ENCODE data around the gene FAM3A. TPM values are rescaled to one million over a fixed set of nuclear protein-coding genes. Genes with fewer than 3 reads are reported as not detected.

The FAM3A gene
- total and polyA plus RNA-seq, 9 of the 15 experiments (the other 6 are each of a cell fraction or from before 2014, with no cell fraction given), result 0.75 to 70.6 (median 27.0) TPM

DNA sequence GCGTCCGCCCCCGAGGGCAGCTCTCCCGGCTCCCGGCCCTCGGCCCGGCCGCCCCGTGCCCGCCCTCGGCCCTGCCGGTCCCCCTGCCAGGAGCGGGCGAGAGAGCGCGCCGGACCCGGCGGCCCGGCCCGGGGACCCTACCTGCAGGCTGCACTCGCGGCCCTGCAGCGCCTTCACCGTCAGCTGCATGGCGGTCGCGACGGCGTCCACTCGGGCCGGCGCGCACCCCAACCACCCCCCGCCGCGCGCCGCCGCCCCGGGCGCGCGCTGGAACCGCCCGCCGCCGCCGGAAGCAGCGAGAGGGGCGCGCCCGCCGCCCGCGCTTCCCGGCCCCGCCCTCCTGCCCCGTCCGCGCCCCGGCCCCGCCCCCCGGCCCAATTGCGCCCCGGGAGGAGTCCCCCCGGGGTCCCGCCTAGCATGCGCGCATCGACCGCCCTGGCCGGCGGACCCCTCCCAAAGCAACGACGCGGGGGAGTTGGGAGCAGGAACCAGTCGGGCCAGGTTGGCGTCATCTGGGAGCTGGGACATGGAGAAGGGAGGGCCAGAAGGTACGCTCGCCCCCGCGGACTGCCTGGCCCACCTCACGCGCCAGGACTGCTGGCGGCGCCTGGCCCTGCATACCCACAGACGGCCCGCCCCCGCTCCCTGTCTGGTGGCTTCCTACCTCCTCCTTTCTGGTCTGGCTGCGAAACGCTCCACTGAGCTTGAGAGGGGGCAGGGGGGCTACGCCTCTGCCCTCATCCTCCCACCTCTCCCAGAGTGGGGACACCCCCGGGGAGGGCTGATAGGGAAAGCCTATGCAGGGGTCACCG, 29.4 kb downstream of the FAM3A start, which contains the start of gene UBL4A (continued):
- TF ChIP-seq CTCFL (IDR thresholded peaks at IDR 0.05; ENCODE audit: borderline replicate concordance, insufficient read depth, low read depth, low read length, poor library complexity, severe bottlenecking) (no peak), KLF10 (CRISPR knock-in tag; IDR thresholded peaks at IDR 0.05) (no peak), KHSRP (IDR thresholded peaks at IDR 0.05) (no peak), CREM (IDR thresholded peaks at IDR 0.05; ENCODE audit: low read depth) (peak; percentile 54), IFI16 (CRISPR knock-in tag; IDR thresholded peaks at IDR 0.05) (no peak), CTBP1 (IDR thresholded peaks at IDR 0.05; ENCODE audit: borderline replicate concordance) (peak; percentile 30; the same call in 1 of the 2 replicates), NR2F6 (CRISPR knock-in tag; IDR thresholded peaks at IDR 0.05) (no peak), BCL6 (CRISPR knock-in tag; IDR thresholded peaks at IDR 0.05) (no peak), HLTF (IDR thresholded peaks at IDR 0.05) (no peak), EGR1 (conservative IDR thresholded peaks at IDR 0.05) (peak; percentile 94), CGGBP1 (CRISPR knock-in tag; IDR thresholded peaks at IDR 0.05) (no peak), SMAD2 (IDR thresholded peaks at IDR 0.05; ENCODE audit: low read depth, low read length) (no peak), TSC22D4 (tag; IDR thresholded peaks at IDR 0.05) (no peak), ZNF174 (CRISPR knock-in tag; IDR thresholded peaks at IDR 0.05) (no peak), ZBTB49 (CRISPR knock-in tag; IDR thresholded peaks at IDR 0.05; ENCODE audit: borderline replicate concordance) (no peak), USF1 (CRISPR knock-in tag; IDR thresholded peaks at IDR 0.05) (no peak), HEY1 (CRISPR knock-in tag; IDR thresholded peaks at IDR 0.05; ENCODE audit: borderline replicate concordance) (no peak), MAFF (IDR thresholded peaks at IDR 0.05; ENCODE audit: low read length) (no peak), NFIC (IDR thresholded peaks at IDR 0.05) (no peak), NUFIP1 (IDR thresholded peaks at IDR 0.05; ENCODE audit: partially characterized antibody) (no peak), RHOXF2B (CRISPR knock-in tag; conservative IDR thresholded peaks at IDR 0.05) (no peak), RNF2 (IDR thresholded peaks at IDR 0.05) (no peak), CBFA2T2 (conservative IDR thresholded peaks at IDR 0.05) (no peak), DNMT1 (IDR thresholded peaks at IDR 0.05) (no peak)
- TF ChIP-seq, protein P1, sequence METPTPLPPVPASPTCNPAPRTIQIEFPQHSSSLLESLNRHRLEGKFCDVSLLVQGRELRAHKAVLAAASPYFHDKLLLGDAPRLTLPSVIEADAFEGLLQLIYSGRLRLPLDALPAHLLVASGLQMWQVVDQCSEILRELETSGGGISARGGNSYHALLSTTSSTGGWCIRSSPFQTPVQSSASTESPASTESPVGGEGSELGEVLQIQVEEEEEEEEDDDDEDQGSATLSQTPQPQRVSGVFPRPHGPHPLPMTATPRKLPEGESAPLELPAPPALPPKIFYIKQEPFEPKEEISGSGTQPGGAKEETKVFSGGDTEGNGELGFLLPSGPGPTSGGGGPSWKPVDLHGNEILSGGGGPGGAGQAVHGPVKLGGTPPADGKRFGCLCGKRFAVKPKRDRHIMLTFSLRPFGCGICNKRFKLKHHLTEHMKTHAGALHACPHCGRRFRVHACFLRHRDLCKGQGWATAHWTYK (CRISPR knock-in tag; IDR thresholded peaks at IDR 0.05), result 0 out of 2 replicates have a peak, but pooled peaks have one; percentile 39
